ENCODE results near the gene MAP2K3. TPM values are rescaled to one million over a fixed set of nuclear protein-coding genes. Genes with fewer than 3 reads are reported as not detected.
"Not testable (repeated sequence)": the region's sequence is repeated elsewhere in the genome, so short reads cannot be mapped to it uniquely, and the experiment has no call there.

MAP2K3 gene
- total RNA-seq, 2 donors from 2014 or later, result 37.8 to 43.8 TPM

- no peak for DNase-seq (ENCODE audit: low spot score)
- Histone ChIP-seq H3K4me1 (no peaks in the 10 kb centered on the region), H3K9me3 (peaks cover 0 to 7% of the 10 kb centered on the region in 2 donors), H3K27me3 (no peaks in the 10 kb centered on the region), H3K36me3 (no peaks in the 10 kb centered on the region), H3K4me3 (no peak overlapping the region), H3K27ac (no peak overlapping the region)
- TF ChIP-seq CTCF (IDR thresholded peaks at IDR 0.05), result no peak
Measured at GRCh38 chr17:21330436-21331160, 46.1 kb downstream of the MAP2K3 start.

DNA sequence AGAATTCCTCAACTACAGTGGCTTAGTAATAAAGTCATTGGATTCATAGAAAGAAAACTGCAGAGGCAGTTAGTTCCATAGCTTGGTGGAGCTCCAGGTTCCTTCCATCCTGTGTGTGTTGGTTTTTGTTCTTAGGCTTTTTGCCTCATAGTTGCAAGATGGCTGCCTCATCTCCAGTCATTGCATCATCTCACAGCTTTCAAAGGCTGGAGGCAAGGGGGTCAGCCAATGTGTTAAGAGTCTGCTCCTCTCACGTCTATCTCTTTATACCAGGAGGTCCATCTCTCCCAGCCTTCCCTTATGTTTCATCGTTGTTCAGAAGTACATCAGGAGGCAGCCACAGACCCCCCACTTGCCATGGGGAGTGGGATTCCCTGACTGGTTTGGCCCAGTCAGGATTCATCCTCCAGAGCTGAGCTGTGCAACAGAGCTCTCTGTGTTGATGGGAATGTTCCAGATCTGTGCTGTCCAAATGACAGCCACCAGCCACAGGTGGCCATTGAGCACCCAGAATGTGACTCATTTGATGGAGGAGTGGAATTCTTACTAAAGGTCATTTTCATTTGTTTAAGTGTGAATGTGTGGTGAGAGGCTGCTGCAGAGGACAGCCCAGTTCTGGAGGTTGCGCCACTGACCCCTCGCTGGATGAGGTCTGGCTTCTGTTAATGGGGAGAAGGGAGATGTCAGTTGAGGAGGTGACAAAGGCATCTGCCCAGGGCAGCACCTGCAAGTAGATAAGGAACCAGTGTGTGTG lies 52.2 kb downstream of the MAP2K3 start:
- not testable (repeated sequence) for DNase-seq (ENCODE audit: low spot score); H3K4me1 ChIP-seq; H3K4me3 ChIP-seq; H3K27ac ChIP-seq; H3K9me3 ChIP-seq; H3K36me3 ChIP-seq; H3K27me3 ChIP-seq

DNA sequence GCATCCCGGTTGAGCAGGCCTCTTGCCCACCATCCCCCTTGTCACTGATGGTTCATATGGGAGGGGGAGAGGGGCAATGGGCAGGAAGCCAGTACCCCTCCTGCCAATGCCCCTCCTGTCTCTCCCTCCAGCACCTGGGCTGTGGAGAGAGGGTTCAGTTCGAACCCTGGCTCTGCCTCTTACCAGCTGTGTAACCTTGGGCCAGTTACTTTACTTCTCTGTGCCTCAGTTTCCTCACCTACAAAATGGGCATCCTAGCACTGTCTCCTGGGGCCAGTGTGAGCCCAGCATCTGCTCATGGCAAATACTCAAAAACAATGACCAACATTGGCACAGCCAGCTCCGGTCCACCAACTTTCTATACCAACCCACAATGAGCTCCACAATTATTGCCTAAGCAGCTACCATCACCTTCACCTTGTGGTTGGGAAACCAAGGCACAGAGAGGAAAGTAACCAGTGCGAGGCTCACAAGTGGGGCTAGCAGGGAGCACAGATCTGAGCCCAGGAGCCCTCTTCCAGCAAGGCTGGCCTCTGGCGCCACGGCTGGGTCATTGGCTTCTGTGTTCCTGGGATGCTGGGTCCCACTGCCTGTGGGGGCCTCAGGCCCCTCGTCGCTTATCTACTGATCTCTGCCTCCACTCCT lies 53.6 kb downstream of the MAP2K3 start:
- peak overlapping the region in 1 of 2 donors; percentile 31 for H3K27ac ChIP-seq
- not testable (repeated sequence) for DNase-seq (ENCODE audit: low spot score); H3K27me3 ChIP-seq; H3K36me3 ChIP-seq; H3K9me3 ChIP-seq; H3K4me3 ChIP-seq; H3K4me1 ChIP-seq

DNA sequence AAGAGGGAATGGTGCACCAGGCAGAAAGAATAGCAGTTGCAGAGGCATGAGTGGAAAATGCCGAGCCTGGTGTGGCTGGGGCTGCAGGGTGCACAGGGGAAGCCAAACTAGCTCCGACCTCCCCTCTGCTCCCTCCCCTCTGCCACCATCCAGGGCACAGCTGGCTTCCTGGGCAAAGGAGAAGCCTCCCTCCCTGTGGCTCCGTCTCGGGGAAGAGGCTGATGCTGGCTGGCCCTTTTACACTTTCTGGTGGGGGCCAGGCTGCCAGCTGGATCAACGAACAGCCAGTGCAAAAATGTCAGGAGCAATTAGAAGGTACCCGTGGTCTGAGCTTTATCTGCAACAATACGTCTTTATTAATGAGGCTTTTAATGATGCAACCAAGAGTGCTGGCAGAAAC lies 54.5 kb downstream of the MAP2K3 start:
- DNase-seq (ENCODE audit: low spot score), result no peak
- no peak overlapping the region for H3K27ac ChIP-seq
- H3K36me3 ChIP-seq, result no peaks in the 10 kb centered on the region
- H3K4me1 ChIP-seq, result peaks cover 0 to 6% of the 10 kb centered on the region in 2 donors
- TF ChIP-seq CTCF (IDR thresholded peaks at IDR 0.05), result no peak
- H3K4me3 ChIP-seq, result no peak overlapping the region
- no peaks in the 10 kb centered on the region for H3K9me3 ChIP-seq
- no peaks in the 10 kb centered on the region for H3K27me3 ChIP-seq

DNA sequence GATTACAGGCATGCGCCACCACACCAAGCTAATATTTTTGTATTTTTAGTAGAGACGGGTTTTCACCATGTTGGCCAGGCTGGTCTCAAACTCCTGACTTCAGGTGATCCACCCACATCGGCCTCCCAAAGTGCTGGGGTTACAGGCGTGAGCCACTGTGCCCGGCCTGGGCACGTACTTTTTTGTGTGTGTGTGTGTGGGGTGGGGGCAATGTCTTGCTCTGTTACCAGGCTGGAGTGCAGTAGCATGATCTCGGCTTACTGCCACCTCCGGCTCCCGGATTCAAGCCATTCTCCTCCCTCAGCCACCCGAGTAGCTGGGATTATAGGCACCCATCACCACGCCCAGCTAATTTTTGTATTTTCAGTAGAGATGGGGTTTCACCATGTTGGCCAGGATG lies 55.1 kb downstream of the MAP2K3 start:
- H3K9me3 ChIP-seq; H3K4me3 ChIP-seq; H3K36me3 ChIP-seq; H3K27me3 ChIP-seq; DNase-seq (ENCODE audit: low spot score); H3K4me1 ChIP-seq; H3K27ac ChIP-seq: not testable (repeated sequence)

DNA sequence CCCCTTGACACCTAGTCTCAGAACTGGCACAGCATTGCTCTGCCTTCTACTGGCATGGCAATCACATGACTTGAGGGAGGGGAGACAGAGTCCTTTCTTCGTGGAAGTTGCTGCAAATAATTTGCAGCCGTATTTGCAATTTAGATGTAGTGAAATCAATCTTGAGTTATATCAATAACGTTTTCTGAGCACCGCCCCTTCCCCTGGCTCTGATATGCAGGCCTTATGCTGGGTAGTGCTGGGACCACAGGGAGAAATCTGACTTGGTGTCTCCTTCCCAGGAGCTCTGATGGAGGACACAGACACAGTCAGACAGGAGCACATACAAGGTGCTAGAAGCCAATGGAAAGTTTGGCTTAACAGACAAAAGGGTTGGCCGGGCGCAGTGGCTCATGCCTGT lies 55.9 kb downstream of the MAP2K3 start:
- H3K4me1 ChIP-seq, result peaks cover 0 to 11% of the 10 kb centered on the region in 2 donors
- H3K27me3 ChIP-seq; H3K27ac ChIP-seq; DNase-seq (ENCODE audit: low spot score); H3K9me3 ChIP-seq; H3K4me3 ChIP-seq; H3K36me3 ChIP-seq: not testable (repeated sequence)

- H3K27me3 ChIP-seq; H3K9me3 ChIP-seq; H3K4me3 ChIP-seq; H3K36me3 ChIP-seq; DNase-seq (ENCODE audit: low spot score); H3K27ac ChIP-seq: not testable (repeated sequence)
- peaks cover 0 to 11% of the 10 kb centered on the region in 2 donors for H3K4me1 ChIP-seq
Measured at GRCh38 chr17:21341279-21341678, 56.8 kb downstream of the MAP2K3 start.

DNA sequence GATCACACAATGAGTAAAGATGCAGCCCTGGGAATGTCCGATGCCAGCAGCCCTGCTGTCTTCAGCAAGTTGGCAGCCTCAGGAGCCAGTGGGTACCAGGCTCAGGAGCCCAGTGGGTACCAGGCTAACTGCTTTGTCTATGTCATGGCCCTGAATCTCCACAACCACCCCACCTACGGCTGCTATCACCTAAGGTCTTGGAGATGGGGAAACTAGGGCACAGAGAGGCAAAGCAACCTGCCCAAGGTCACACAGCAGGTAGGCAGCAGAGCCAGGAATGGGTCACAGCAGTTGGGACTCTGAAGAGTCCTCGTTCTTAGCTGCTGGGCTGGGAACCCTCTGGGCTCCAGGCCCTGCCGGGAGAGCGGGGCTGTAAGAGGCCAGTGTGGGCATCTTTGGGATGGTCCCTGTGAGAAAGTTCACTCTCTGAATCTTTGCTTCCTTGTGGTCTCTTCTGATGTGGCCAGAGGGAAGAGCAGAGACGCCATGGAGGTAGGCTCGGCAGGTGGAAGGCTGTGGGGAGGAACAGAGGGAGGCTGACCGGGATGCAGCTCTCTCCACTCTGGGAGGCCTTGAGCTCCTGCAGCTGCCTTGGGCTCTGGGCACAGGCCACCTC lies 57.5 kb downstream of the MAP2K3 start:
- not testable (repeated sequence) for H3K36me3 ChIP-seq; H3K27me3 ChIP-seq; DNase-seq (ENCODE audit: low spot score); H3K27ac ChIP-seq; H3K4me3 ChIP-seq; H3K9me3 ChIP-seq
- peaks cover 0 to 16% of the 10 kb centered on the region in 2 donors for H3K4me1 ChIP-seq

GRCh38 chr17:21343061-21343949 lies 58.8 kb downstream of the MAP2K3 start:
- H3K36me3 ChIP-seq; DNase-seq (ENCODE audit: low spot score); H3K4me3 ChIP-seq; H3K9me3 ChIP-seq; H3K27ac ChIP-seq; H3K27me3 ChIP-seq: not testable (repeated sequence)
- H3K4me1 ChIP-seq, result peaks cover 0 to 12% of the 10 kb centered on the region in 2 donors

DNA sequence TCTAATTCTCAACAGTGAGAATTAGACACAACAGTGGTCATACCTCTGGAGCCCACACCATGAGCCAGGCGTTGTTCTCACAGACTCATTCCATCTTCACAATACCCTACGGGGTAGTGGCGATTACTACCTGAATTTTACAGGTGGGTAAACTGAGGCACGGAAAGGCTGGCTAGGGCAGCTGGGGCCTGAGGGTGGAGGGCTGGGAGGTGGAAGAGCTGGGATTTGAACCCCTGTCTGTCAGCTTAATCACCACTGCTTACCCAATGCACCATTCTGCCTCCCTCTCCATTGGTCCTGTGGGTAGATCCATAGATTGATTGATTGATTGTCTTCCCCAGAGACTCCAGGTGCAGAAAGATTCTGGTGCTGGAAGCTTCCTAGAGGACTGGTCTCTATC lies 60.3 kb downstream of the MAP2K3 start:
- not testable (repeated sequence) for H3K27ac ChIP-seq; DNase-seq (ENCODE audit: low spot score); H3K9me3 ChIP-seq; H3K4me3 ChIP-seq; H3K36me3 ChIP-seq; H3K27me3 ChIP-seq
- peaks cover 0 to 12% of the 10 kb centered on the region in 2 donors for H3K4me1 ChIP-seq

All from right atrium auricular region (tissue), 2 donors.